Eye (tissue), 1 donor: ENCODE measurements around the gene GALNT12.

Experiments used
- DNase-seq: peaks from one replicate; pipeline ENCODE4 v3.0.0-alpha.2; 2015

The GALNT12 gene

GRCh38 chr9:98864281-98865174, 57.1 kb downstream of the GALNT12 start:
- no peak for DNase-seq

- no peak for DNase-seq
Observed at GRCh38 chr9:98865284-98865875, 57.9 kb downstream of the GALNT12 start.

GRCh38 chr9:98866435-98867102, 59.1 kb downstream of the GALNT12 start:
- DNase-seq = no peak

- DNase-seq = no peak
Observed at GRCh38 chr9:98867103-98867428, 59.6 kb downstream of the GALNT12 start.

DNA sequence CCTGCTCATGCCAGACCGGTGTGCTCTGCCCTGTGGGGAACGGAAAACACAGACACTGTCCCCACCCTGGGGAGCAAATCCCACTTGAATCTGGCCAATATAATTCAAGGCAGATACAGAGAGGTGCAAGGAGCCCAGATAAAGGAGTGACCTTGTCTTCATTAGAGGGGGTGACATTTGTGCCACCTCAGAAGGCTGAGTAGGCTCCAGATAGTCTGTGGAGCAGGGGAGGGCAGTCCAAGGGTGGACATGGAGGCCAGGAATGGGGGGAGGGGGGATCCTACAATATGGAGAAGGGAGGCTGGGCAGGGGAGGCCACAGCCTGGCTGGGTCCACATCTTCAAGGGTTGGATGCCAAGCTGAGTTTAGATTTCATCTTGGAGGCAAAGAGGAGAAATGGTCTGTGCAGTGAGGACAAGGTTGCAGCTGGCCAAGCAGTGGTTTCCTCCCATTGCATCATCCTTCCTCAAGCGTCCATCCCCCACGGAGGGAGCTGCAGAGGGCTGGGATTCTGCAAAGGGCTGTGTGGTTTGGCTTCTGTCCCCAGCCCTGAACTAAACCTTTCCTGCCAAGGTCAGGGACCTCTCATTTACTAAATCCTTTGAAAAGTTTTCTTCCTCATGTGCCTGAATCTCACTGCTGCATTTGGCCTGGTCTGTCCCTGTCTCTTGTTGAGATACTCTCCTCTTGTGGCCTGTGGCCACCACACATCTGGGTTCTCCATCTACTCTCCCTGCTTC, 60.1 kb downstream of the GALNT12 start:
- no peak for DNase-seq

DNA sequence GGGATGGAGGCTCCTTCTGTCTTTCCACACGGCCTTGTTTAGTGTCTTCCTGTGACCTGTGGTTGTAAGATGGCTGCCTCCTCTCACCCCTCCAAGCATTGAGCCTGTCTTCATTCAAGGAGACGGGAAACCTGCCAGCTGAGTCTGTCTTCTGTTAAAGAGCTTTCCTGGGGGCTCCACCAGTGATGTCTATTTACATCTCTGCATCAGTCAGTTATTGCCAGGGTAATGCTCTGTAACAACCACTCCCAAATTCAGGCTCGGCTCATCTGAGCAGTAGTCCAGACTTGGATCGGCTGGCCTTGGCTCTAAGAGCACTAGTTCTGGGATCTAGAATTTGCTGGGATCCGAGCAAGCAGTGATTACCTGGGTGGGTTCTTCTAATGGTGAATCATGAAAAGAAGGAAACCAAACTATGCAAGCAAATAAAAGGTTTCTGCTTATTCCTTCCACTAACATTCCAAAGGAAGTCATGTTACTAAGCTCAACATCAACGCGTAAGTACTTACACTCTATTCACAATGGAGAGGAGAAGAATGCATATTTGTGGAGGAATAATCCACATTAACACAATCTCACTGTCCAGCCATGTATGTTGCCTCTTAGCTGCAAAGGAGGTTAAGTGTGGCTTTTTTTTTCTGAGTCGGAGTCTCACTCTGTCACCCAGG, 61.7 kb downstream of the GALNT12 start:
- no peak for DNase-seq

GRCh38 chr9:98869866-98870265, 62.4 kb downstream of the GALNT12 start:
- DNase-seq = no peak

DNA sequence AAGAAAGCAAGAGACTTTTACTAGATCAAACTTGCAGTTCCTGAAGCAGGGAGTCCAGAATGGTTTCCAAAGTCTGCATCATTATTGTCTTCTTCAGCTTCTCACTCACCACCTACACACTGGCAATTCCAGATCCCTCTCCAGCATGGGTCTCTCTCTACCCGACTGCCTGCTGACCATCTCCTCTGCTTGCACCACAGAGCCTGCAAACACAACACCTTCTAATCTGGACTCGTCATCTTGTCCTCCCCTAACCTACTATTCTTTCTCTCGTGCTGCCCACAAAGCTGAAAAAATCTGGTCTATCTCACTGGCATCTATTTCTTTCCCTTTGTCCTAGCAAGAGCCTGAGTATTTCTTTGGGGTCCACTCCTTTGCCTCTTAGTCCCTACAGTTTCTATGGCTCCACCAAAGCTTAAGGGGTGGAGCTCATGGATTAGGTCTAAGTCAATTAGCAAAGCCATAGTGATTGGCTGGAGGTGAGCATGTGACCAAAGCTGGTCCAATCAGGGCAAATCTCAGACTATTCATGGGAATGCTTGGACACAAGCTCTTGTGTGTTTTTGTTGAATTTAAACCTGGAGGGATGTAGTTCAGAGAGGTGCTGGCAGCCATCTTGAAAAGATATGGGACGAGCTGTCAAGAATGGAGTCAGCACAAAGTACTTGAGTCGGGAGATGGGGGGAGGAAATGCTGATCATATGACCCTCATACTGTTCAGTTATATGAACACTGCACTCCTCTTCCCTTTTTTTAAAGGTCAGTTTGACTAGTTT, 63.5 kb downstream of the GALNT12 start:
- no peak for DNase-seq

- no peak for DNase-seq
Observed at GRCh38 chr9:98871558-98872065, 64.1 kb downstream of the GALNT12 start.

- DNase-seq = no peak
Observed at GRCh38 chr9:98873526-98873925, 66.1 kb downstream of the GALNT12 start.

- DNase-seq = no peak
Observed at GRCh38 chr9:98873951-98874371, 66.5 kb downstream of the GALNT12 start.

- DNase-seq = no peak
Observed at GRCh38 chr9:98874721-98875255, 67.3 kb downstream of the GALNT12 start.

DNA sequence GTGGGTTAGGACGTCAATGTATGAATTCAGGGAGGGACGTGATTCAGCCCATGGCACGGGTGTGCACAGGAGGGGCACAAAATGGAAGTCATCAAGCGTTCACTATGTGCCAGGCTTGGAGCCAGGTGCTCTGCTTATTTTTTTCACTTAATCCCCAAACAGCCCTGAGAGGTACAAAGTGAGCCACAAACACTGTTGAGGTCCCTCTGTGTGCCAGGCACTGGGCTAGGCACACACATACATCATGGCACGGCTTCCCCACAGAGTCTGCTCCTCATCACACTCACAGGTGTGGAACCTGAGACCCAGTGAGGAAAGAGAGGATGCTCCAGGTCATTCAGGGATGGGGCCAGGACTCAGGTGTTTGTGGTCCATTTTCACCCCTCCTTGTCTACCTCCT, 68.1 kb downstream of the GALNT12 start:
- no peak for DNase-seq

GRCh38 chr9:98877311-98877710, 69.8 kb downstream of the GALNT12 start:
- DNase-seq = no peak

DNA sequence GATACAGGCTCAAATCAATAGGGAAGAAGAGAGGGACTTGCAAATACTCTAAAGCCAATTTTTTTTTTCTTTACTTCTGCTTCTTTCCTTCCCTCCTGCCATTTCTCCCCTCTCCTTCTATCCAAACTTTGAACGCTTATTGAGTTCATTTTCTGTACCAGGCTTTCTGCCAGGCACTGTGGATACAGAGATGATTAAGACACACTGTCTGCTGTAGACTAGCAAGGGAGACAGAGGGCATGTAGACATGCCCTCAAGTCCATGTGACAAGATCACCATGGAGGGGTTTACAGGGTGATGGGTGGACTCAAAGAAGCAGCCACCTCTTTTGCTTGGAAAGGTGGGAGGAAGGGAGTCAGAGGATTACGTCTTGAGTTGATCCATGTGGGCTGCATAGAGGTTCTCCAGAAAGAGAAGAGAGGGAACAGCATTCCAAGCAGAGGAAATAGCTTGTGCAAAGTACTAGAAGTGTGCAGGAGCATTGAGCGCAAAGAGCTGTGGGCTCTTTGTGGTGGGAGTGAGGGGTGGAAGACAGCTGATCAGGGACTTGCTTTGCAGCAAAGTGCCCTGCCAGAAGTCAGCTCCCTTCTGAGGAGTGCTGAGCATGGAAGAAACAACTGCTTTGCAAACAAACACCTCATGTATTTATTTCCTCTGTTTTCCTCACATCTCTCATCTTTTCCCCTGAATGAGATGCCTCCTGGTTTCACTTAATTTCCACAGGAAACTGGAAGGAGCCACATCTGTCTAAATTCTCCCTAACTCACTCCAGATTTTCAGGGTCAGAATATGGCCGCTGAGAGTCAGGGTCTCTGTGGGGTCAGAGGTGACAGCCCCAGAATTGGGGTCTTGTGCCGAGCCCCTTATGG, 71.9 kb downstream of the GALNT12 start:
- DNase-seq = no peak

DNA sequence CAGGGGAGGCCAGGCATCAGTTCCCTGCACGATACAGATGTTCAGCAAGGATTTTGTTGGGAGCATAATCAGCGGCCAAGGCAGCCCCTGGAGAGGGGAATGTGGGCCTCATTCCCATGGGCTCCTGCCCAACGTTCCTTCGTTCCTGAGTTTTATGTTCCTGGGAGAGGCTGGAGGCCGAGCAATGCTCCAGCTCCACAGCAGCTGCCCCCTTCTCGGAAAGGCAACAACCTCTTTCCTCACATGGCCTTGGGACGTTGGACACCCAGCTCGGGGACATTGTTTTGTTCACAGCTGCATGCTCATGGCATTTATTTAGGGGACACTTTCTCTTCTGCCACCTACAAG, 72.5 kb downstream of the GALNT12 start:
- DNase-seq = no peak

GRCh38 chr9:98880311-98881015, 73.0 kb downstream of the GALNT12 start:
- DNase-seq = no peak

DNA sequence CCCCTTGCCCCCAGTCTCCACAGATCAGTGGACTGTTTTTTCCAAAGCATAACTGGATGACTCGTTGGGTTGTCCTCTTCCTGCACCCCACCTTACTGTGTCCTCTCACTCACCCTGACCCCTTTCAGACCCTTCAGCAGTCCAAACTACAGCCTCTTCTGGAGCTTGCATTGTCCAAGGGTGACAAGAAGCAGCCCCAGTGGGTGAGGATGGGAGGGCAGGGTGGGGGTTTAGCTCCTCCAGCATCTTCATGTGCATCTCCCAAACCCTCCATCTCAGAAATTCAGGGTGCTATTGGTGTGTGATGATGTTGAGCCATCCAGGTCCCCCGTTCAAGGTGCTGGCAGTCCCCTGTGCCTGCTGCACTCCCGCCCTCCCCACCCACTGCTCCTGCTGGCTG, 73.9 kb downstream of the GALNT12 start:
- no peak for DNase-seq

DNA sequence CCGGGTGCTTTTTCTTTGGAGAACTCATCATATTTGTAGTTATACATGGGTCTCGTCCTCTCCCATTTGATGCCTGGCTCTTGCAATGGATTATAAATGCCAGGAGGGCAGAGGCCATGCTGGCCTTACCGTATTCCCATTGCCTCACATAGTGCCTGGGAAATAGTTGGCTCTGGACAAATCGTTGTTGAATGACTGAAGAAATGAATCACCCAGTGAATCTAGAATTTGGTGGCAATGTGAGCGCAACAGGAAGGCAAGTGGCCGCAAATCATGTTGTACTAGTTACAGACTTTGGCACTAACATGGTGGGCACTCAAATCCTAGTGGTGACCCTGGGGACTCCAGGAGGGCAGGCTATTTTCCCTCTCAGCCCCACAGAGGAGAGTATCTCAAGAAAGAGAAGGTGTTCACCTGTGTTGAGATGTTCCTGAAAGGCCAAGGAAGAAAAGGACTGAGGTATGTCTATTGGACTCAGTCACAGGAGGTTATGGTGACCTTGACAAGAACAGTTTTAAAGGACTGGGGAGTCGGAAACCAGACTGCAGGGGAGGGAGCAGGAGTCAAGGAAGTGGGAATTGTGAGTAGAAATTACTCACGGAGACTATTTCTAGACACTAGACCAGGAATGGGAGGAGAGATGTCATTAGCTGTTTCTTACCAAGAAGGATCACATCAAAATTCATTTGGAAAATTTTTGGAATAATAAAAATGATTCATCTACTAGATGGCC, 74.5 kb downstream of the GALNT12 start:
- DNase-seq = no peak
